Pancreas (tissue), 10 donors: ENCODE measurements around the gene MATK. TPM values are rescaled to one million over a fixed set of nuclear protein-coding genes. Genes with fewer than 3 reads are reported as not detected.

Source experiments
- ATAC-seq, 4 donors: fragments of 200-7000 bp; cut with Tn5 transposase; one replicate each; pipeline versions ENCODE4 v1.8.0 to v1.9.1; 2020; ENCODE audit warnings: mild to moderate bottlenecking in 4 of 4, moderate library complexity in 4 of 4
- DNase-seq, 6 donors: peaks; one replicate each; pipeline ENCODE4 v3.0.0-alpha.2; 2020
- FAIRE-seq: peaks from 2 replicates; lab custom pipeline; 2012; peaks lifted over from hg19 to GRCh38; lab: Jason Lieb, UNC
- H3K27ac ChIP-seq, 4 donors: fragments of 200-600 bp; sonication (generic); 1 replicate in 3 of 4; 2 replicates in 1 of 4; pipeline versions ENCODE4 v1.5.0 to v1.8.0; 2020
- H3K27me3 ChIP-seq, 4 donors: fragments of 200-600 bp; one replicate each; pipeline ENCODE4 v1.8.0; 2021
- H3K36me3 ChIP-seq, 3 donors: fragments of 200-600 bp; sonication (generic) in 1 of 3; one replicate each; pipeline versions ENCODE4 v1.5.0 to v1.8.0; 2020 to 2021
- H3K4me1 ChIP-seq, 3 donors: fragments of 200-600 bp; one replicate each; pipeline ENCODE4 v1.8.0; 2021
- H3K4me3 ChIP-seq, 4 donors: fragments of 200-600 bp; sonication (generic) in 2 of 4; one replicate each; pipeline versions ENCODE4 v1.5.0 to v1.8.0; 2020 to 2021
- H3K9me3 ChIP-seq, 4 donors: fragments of 200-600 bp; one replicate each; pipeline ENCODE4 v1.8.0; 2021
- WGBS, 2 donors: extraction: QIAGEN DNeasy Blood & Tissue Kit; methylation state at CpG; one replicate each; pipeline ENCODE4 v1.1.7; 2013; 5-methylcytosine and 5-hydroxymethylcytosine counted together
- intact Hi-C, 3 donors: fragments of 100-400 bp; cut with DNase I; formaldehyde crosslinking; loops; one replicate each; pipeline versions ENCODE4 v1.11.1 to v1.14.2; 2022
- polyA plus RNA-seq, 2 donors: library from polyadenylated mRNA; stranded (reverse); fragments of 200-250 nt; gene quantifications; one replicate each; pipeline ENCODE4 v1.2.3, GENCODE V29; 2013
- total RNA-seq, 6 donors: library from RNA; stranded (reverse); fragmentation: NEBNext Ultra II Directional in 4 of 6; extraction: Animal tissue kit (Norgen Biotek cat#: 25700) in 4 of 6; gene quantifications; one replicate each; pipeline versions ENCODE4 v1.2.1 to v1.2.4, GENCODE V29; 2021 to 2023
- TF ChIP-seq, protein P1 (sequence below), 4 donors: fragments of 200-600 bp; sonication (generic) in 3 of 4; IDR thresholded peaks; one replicate each; pipeline versions ENCODE4 v1.5.0 to v1.8.0; 2021; ENCODE audit warnings: antibody characterized with exemption in 4 of 4
- donor health status: healthy with polysubstance abuse.
- donor health status: DM: no; HTN: no; CAD: no; lungs with moderate emphysema.
- donor health status: DM: no; HTN: no; CAD: no.
- donor health status: control.
- donor health status: control.
- donor health status: Bipolar disorder and iron deficiency.
- donor health status: DM: yes; HTN: yes; CAD: no.
- donor health status: DM: no; HTN: no; CAD: no.
- donor health status: DM: no; HTN: no; CAD: no.
- donor health status: DM: yes; HTN: yes; CAD: no.

Gene MATK
- total and polyA plus RNA-seq, 8 donors, result 0.69 to 3.9 (median 1.7) TPM; not detected in 2

DNA sequence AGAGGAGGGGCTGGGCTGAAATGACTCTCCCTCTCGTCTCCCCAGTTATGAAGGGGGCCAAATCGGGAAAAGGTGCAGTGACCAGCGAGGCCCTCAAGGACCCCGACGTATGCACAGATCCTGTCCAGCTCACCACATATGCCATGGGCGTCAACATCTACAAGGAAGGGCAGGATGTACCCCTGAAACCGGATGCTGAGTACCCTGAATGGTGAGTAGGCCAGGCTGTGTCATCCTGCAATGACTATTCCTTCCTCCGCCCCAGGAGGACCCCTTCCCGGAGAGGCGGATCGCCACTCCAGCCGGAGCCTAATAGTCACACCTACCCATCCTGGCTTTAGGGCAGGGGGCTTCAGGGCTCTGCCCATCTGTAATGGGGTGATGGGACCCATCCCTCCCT lies 21.1 kb downstream of the MATK start:
- DNase-seq, result no peak
- peaks cover 0 to 25% (median 4%) of the 10 kb centered on the region in 3 donors for H3K36me3 ChIP-seq
- intact Hi-C loops, result no loop called here
- H3K9me3 ChIP-seq, result no peaks in the 10 kb centered on the region
- H3K27me3 ChIP-seq, result no peaks in the 10 kb centered on the region
- H3K27ac ChIP-seq, result no peak overlapping the region
- H3K4me3 ChIP-seq, result no peak overlapping the region
- WGBS, 2 donors, result 92 to 93% methylated on average over 12 of the region's 12 CpGs
- ATAC-seq, result no peak
- no peak for FAIRE-seq
- TF ChIP-seq, protein P1, sequence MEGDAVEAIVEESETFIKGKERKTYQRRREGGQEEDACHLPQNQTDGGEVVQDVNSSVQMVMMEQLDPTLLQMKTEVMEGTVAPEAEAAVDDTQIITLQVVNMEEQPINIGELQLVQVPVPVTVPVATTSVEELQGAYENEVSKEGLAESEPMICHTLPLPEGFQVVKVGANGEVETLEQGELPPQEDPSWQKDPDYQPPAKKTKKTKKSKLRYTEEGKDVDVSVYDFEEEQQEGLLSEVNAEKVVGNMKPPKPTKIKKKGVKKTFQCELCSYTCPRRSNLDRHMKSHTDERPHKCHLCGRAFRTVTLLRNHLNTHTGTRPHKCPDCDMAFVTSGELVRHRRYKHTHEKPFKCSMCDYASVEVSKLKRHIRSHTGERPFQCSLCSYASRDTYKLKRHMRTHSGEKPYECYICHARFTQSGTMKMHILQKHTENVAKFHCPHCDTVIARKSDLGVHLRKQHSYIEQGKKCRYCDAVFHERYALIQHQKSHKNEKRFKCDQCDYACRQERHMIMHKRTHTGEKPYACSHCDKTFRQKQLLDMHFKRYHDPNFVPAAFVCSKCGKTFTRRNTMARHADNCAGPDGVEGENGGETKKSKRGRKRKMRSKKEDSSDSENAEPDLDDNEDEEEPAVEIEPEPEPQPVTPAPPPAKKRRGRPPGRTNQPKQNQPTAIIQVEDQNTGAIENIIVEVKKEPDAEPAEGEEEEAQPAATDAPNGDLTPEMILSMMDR (IDR thresholded peaks at IDR 0.05), result no peak
- H3K4me1 ChIP-seq, result peaks cover 0 to 20% (median 10%) of the 10 kb centered on the region in 3 donors

DNA sequence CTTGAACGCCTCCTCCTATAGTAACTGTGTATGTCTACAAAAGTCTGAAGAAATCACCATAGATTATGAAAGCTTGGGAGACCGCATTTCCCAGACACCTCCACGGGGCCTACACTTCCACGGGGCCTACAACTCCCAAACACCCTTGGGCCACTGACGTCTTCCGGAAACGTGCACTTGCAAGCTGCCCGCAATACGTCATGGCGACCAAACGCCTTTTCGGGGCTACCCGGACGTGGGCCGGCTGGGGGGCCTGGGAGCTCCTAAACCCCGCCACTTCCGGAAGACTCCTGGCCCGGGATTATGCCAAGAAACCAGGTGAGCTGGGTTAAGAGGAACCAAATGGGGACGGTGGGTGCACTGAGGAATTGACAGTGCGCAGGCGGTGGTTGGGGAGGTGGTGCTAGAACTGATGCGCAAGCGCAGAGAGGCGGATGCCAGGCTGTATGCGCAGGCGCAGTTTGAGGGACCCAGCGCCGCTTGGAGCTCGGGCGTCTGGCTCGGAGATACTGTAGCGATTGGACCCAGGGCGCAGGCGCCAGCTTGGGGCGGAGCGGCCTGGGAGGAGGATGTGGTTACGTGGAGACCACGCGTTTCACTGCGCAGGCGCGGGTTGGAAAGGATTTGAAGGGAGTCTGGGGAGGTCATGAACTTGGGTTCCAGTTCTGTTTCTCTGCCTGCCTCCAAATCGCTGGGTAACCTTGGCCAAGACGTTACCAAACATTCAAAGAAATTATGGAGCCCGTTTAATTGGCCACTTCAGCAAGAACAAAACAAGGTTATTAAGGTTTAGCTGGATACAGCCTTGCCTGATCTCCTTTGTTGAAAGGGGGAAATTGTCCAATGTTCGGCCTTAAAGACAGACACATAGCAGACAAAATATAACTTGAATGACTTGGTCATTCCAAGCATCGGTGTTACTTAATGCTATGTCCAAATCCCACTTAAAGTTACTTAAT lies 23.4 kb downstream of the MATK start, which contains the start of gene MRPL54:
Gene MRPL54 (plus strand): TSS at position 182 of the 959 bp plus-strand sequence. CDS start 19 bp downstream, at position 201.
- ATAC-seq, result peak; percentile 91 to 95 (median 92)
- H3K36me3 ChIP-seq, result peaks cover 0 to 25% (median 4%) of the 10 kb centered on the region in 3 donors
- WGBS, 2 donors, result 3% methylated on average over 47 of the region's 47 CpGs
- intact Hi-C loops, result no loop called here
- peak; percentile 98 to 100 (median 99) for DNase-seq
- FAIRE-seq, result peak; percentile 66
- no peaks in the 10 kb centered on the region for H3K27me3 ChIP-seq
- H3K27ac ChIP-seq, result peak within 1 kb of the TSS; percentile 99 to 100 (median 100)
- no peaks in the 10 kb centered on the region for H3K9me3 ChIP-seq
- H3K4me3 ChIP-seq, result peak within 1 kb of the TSS; percentile 61 to 87 (median 84)
- peaks cover 3 to 24% (median 15%) of the 10 kb centered on the region in 3 donors for H3K4me1 ChIP-seq
- TF ChIP-seq, protein P1 (IDR thresholded peaks at IDR 0.05), result no peak

DNA sequence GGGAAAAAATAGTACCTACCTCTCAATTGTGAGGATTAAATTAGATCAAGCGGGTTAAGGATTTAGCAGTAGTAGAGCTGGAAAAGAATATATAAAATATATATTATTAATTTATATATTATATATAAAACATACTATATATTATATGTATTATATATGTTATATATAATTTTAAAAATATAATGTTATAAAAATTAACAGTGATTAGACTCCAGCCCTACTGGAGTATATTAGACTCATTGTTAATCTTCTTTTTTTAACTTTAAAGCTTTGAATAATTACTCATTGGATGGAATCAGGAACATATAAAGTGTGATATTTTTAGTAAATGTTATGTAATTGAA lies 24.1 kb downstream of the MATK start:
- Histone ChIP-seq H3K4me3 (peak overlapping the region in 1 of 4 donors; percentile 60), H3K36me3 (peaks cover 0 to 18% (median 4%) of the 10 kb centered on the region in 3 donors), H3K27me3 (no peaks in the 10 kb centered on the region), H3K9me3 (no peaks in the 10 kb centered on the region), H3K27ac (peak overlapping the region in 3 of 4 donors; percentile 99 to 100 (median 100)), H3K4me1 (peaks cover 3 to 24% (median 15%) of the 10 kb centered on the region in 3 donors)
- 59 to 72% methylated on average over 1 of the region's 1 CpG for WGBS, 2 donors
- intact Hi-C loops, result no loop called here
- DNase-seq, result no peak
- no peak for ATAC-seq
- TF ChIP-seq, protein P1 (IDR thresholded peaks at IDR 0.05), result no peak
- peak; percentile 93 for FAIRE-seq

DNA sequence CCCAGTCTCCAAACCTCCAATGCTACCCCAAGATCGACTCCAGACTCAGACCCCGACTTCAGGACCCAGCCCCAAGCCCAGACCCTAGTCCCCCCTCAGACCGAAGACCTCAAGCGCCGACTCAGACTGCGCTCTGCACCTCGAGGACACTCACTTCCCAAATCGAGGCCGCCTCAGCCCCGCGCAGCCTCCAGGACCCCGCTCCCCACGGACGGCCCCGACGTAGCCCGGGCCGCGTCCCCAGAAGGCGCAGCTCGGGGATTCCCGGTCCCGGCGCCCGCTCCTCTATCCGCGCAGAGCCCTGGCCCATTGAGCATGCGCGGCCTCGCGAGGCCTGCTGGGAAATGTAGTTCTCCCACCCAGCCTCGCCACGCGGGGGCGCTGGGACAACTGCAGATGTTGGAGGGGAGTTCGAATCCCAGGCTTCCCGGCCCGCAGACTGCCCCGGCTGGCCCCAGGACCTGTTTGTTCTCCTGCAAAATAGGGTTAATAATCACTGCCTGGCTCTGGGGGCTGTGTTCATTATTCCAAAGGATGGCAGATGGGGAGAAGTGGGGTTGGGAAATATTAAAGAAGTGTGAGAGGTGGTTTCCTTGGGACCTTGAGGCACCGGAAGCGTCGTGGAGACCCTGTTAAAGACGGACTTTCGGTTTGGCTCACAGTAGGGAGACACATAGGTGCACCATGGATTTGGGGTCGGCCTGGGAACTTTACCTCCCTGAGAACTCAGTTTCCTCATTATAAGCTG lies 24.6 kb downstream of the MATK start, which contains the start of gene APBA3:
Gene APBA3 (minus strand): TSS at position 311 of the 748 bp plus-strand sequence. CDS start 1,428 bp downstream, outside the sequence.
- intact Hi-C loops, result no loop called here

More for the DNA sequence above, 24.6 kb downstream of the MATK start, which contains the start of gene APBA3:
- peaks cover 0 to 13% (median 4%) of the 10 kb centered on the region in 3 donors for H3K36me3 ChIP-seq
- peaks cover 3 to 24% (median 15%) of the 10 kb centered on the region in 3 donors for H3K4me1 ChIP-seq
- peak; percentile 84 to 99 (median 95) for DNase-seq
- H3K9me3 ChIP-seq, result no peaks in the 10 kb centered on the region
- TF ChIP-seq, protein P1 (IDR thresholded peaks at IDR 0.05), result peak; percentile 26 to 50 (median 38)
- peak within 1 kb of the TSS; percentile 61 to 87 (median 84) for H3K4me3 ChIP-seq
- peak; percentile 51 to 76 (median 72) for ATAC-seq
- no peak for FAIRE-seq
- no peaks in the 10 kb centered on the region for H3K27me3 ChIP-seq
- H3K27ac ChIP-seq, result peak within 1 kb of the TSS; percentile 99 to 100 (median 100)
- 2 to 3% methylated on average over 45 of the region's 45 CpGs for WGBS, 2 donors
